Astrocyte (in vitro differentiated cells and primary cell): ENCODE results near the gene ANKDD1A. TPM values are rescaled to one million over a fixed set of nuclear protein-coding genes. Genes with fewer than 3 reads are reported as not detected.

Experiments
- DNase-seq: peaks from one replicate; pipeline ENCODE4 v3.0.0-alpha.2; 2010; ENCODE audit warnings: low read depth
- FAIRE-seq: peaks from 2 replicates; lab custom pipeline; 2011; peaks lifted over from hg19 to GRCh38; lab: Jason Lieb, UNC
- H2AFZ ChIP-seq: 2 replicates; pipeline ENCODE4 v1.6.0; 2012; ENCODE audit warnings: low read depth, low read length, inconsistent platforms
- H3K27ac ChIP-seq: 2 replicates; pipeline ENCODE4 v1.5.1; 2011; ENCODE audit warnings: low read depth, low read length, inconsistent platforms
- H3K27me3 ChIP-seq: 2 replicates; pipeline ENCODE4 v1.6.0; 2011; ENCODE audit warnings: low read length, inconsistent platforms; ENCODE audit not compliant: insufficient read depth
- H3K36me3 ChIP-seq: 2 replicates; pipeline ENCODE4 v1.5.1; 2011; ENCODE audit warnings: low read length, inconsistent platforms; ENCODE audit not compliant: insufficient read depth
- H3K4me1 ChIP-seq: 2 replicates; pipeline ENCODE4 v1.5.1; 2011; ENCODE audit warnings: low read length, inconsistent platforms; ENCODE audit not compliant: insufficient read depth
- H3K4me2 ChIP-seq: 2 replicates; pipeline ENCODE4 v1.6.0; 2012; ENCODE audit warnings: low read length, inconsistent platforms
- H3K4me3 ChIP-seq: 2 replicates; pipeline ENCODE4 v1.5.1; 2011; ENCODE audit warnings: low read depth, mild to moderate bottlenecking, low read length, inconsistent platforms; ENCODE audit not compliant: insufficient read depth
- H3K79me2 ChIP-seq: 2 replicates; pipeline ENCODE4 v1.6.0; 2012; ENCODE audit warnings: mild to moderate bottlenecking, low read length, inconsistent platforms; ENCODE audit not compliant: insufficient read depth
- H3K9ac ChIP-seq: 2 replicates; pipeline ENCODE4 v1.6.0; 2012; ENCODE audit warnings: mild to moderate bottlenecking, low read length, inconsistent platforms
- H3K9me3 ChIP-seq: 2 replicates; pipeline ENCODE4 v1.5.1; 2012; ENCODE audit warnings: low read depth, mild to moderate bottlenecking, low read length, inconsistent platforms; ENCODE audit not compliant: insufficient read depth
- H4K20me1 ChIP-seq: 2 replicates; pipeline ENCODE4 v1.6.0; 2012; ENCODE audit warnings: low read length, inconsistent platforms; ENCODE audit not compliant: insufficient read depth
- H3K27ac Mint-ChIP-seq: one replicate; pipeline ENCODE4 v1.8.0; 2021; ENCODE audit warnings: mild to moderate bottlenecking, mixed read lengths; ENCODE audit not compliant: unreplicated experiment
- H3K27me3 Mint-ChIP-seq: one replicate; pipeline ENCODE4 v1.8.0; 2021; ENCODE audit warnings: low read depth, mixed read lengths; ENCODE audit not compliant: unreplicated experiment
- H3K36me3 Mint-ChIP-seq: one replicate; pipeline ENCODE4 v1.8.0; 2021; ENCODE audit warnings: low read depth, mixed read lengths; ENCODE audit not compliant: unreplicated experiment
- H3K4me1 Mint-ChIP-seq: one replicate; pipeline ENCODE4 v1.8.0; 2021; ENCODE audit warnings: low read depth, mixed read lengths; ENCODE audit not compliant: unreplicated experiment
- H3K4me3 Mint-ChIP-seq: one replicate; pipeline ENCODE4 v1.8.0; 2021; ENCODE audit warnings: mild to moderate bottlenecking, moderate library complexity, mixed read lengths; ENCODE audit not compliant: unreplicated experiment
- H3K9me3 Mint-ChIP-seq: one replicate; pipeline ENCODE4 v1.8.0; 2021; ENCODE audit warnings: mild to moderate bottlenecking, mixed read lengths; ENCODE audit not compliant: unreplicated experiment
- EZH2 ChIP-seq: IDR thresholded peaks from 2 replicates; pipeline ENCODE4 v1.6.1; 2012; ENCODE audit warnings: mild to moderate bottlenecking, low read length, inconsistent platforms; ENCODE audit not compliant: insufficient read depth
- total RNA-seq: library from RNA; stranded (reverse); gene quantifications from 2 replicates; pipeline ENCODE4 v1.2.1, GENCODE V29; 2021
- TF ChIP-seq, protein P1 (sequence below): IDR thresholded peaks from 2 replicates; pipeline ENCODE4 v1.5.1; 2011; ENCODE audit warnings: low read depth, mild to moderate bottlenecking, inconsistent platforms, low read length, moderate library complexity; ENCODE audit not compliant: insufficient read depth

Gene ANKDD1A
- total RNA-seq, 1 donor from 2014 or later: 1.6 TPM

DNA sequence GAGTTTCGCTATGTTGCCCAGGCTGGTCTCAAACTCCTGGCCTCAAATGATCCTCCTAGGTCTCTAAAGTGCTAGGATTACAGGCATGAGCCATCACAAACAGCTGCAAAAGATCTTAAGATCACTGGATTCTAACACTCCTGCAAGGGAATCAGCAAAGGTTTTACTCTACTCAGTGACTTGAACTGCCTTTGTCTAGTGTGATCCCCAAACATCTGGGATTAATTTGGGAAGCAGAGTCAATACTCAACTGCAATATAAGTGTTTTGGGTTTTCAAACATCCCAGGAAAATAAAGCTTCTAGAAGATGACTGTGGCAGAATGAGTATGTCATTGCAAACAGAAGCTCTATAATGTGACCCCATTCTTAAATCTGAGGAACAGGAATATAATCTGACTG is 70.8 kb downstream of the ANKDD1A start:
- H3K79me2 ChIP-seq: peaks cover 19% of the 10 kb centered on the region
- no peaks in the 10 kb centered on the region for H3K27me3 ChIP-seq
- no peaks in the 10 kb centered on the region for H3K4me1 ChIP-seq
- Mint-ChIP-seq H3K36me3 (peaks cover 6% of the 10 kb centered on the region), H3K9me3 (no peaks in the 10 kb centered on the region), H3K4me3 (no peak overlapping the region), H3K4me1 (peaks cover 7% of the 10 kb centered on the region), H3K27me3 (no peaks in the 10 kb centered on the region), H3K27ac (no peak overlapping the region)
- no peaks in the 10 kb centered on the region for H3K9me3 ChIP-seq
- no peak overlapping the region for H2AFZ ChIP-seq
- H4K20me1 ChIP-seq: peaks cover 39% of the 10 kb centered on the region
- H3K36me3 ChIP-seq: peaks cover 7% of the 10 kb centered on the region
- H3K4me2 ChIP-seq: no peak overlapping the region
- H3K4me3 ChIP-seq: no peak overlapping the region
- H3K27ac ChIP-seq: no peak overlapping the region
- H3K9ac ChIP-seq: no peak overlapping the region
- FAIRE-seq (no peak), DNase-seq (no peak)
- no peak for TF ChIP-seq EZH2
- TF ChIP-seq, protein P1, sequence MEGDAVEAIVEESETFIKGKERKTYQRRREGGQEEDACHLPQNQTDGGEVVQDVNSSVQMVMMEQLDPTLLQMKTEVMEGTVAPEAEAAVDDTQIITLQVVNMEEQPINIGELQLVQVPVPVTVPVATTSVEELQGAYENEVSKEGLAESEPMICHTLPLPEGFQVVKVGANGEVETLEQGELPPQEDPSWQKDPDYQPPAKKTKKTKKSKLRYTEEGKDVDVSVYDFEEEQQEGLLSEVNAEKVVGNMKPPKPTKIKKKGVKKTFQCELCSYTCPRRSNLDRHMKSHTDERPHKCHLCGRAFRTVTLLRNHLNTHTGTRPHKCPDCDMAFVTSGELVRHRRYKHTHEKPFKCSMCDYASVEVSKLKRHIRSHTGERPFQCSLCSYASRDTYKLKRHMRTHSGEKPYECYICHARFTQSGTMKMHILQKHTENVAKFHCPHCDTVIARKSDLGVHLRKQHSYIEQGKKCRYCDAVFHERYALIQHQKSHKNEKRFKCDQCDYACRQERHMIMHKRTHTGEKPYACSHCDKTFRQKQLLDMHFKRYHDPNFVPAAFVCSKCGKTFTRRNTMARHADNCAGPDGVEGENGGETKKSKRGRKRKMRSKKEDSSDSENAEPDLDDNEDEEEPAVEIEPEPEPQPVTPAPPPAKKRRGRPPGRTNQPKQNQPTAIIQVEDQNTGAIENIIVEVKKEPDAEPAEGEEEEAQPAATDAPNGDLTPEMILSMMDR: no peak

DNA sequence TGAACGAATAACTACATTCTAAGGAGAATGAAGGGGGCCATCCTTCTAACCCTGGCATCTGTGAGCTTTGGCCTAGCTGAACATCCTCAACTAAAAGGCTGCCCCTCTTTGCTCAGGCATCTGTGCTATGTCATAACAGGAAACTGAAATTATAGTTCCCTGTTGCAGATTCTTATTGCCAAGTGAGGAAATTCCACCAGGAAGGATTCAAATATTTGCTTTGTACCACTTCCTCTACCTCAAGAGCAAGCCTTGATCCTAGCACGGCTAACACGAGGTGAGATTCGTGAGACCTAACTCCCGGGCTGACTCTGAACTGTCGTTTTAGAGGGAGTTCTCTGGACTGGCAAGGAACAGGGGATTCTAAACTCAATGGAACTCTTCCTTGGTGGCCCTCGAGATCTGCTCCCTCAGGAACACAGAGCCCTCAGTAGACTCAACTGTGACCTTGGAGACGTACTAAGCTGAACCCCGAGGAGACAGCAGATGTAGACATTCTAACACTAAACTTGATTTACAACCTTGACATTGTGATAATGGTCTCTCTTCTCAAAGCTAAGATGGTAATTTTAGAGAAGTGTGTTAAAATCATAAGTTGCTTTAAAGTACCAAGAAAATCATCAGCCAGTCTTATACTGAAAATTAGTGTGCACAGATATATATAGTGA is 73.8 kb downstream of the ANKDD1A start:
- DNase-seq: no peak
- H2AFZ ChIP-seq: no peak overlapping the region
- H3K36me3 Mint-ChIP-seq: peaks cover 2% of the 10 kb centered on the region
- H3K27me3 ChIP-seq: no peaks in the 10 kb centered on the region
- H3K27ac ChIP-seq: no peak overlapping the region
- H3K9ac ChIP-seq: no peak overlapping the region
- H3K36me3 ChIP-seq: peaks cover 3% of the 10 kb centered on the region
- H3K9me3 ChIP-seq: no peaks in the 10 kb centered on the region
- peaks cover 40% of the 10 kb centered on the region for H3K79me2 ChIP-seq
- no peak overlapping the region for H3K4me3 ChIP-seq
- no peak overlapping the region for H3K4me2 ChIP-seq
- no peaks in the 10 kb centered on the region for H3K4me1 ChIP-seq
- TF ChIP-seq, protein P1: no peak
- TF ChIP-seq EZH2: no peak
- no peak overlapping the region for H3K4me3 Mint-ChIP-seq
- H3K27me3 Mint-ChIP-seq: no peaks in the 10 kb centered on the region
- no peak for FAIRE-seq
- H4K20me1 ChIP-seq: peaks cover 36% of the 10 kb centered on the region
- no peaks in the 10 kb centered on the region for H3K9me3 Mint-ChIP-seq
- H3K4me1 Mint-ChIP-seq: peaks cover 11% of the 10 kb centered on the region
- no peak overlapping the region for H3K27ac Mint-ChIP-seq

DNA sequence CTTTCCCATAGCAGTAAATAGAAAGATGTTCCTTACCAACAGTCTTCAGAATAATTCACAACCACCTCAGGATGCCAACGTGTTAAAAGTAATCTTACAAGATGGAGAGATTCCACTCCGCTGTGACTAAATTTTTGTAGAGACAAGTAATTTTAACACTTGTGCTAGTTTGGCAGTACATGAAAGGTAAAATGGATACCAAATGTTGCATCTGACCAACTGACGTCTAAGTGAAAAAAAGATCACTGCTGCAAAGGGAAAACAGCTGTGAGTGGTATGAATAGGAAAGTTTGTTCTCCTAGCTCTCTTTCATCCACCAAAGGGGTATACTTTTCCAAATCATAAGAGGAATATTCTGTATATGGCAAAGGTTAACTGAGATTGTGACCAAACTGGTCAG is 75.4 kb downstream of the ANKDD1A start:
- Histone ChIP-seq H3K79me2 (peaks cover 40% of the 10 kb centered on the region), H3K4me1 (no peaks in the 10 kb centered on the region), H2AFZ (no peak overlapping the region), H3K27ac (no peak overlapping the region), H3K9me3 (no peaks in the 10 kb centered on the region), H3K9ac (no peak overlapping the region), H3K4me2 (no peak overlapping the region), H4K20me1 (peaks cover 32% of the 10 kb centered on the region), H3K4me3 (no peak overlapping the region), H3K27me3 (no peaks in the 10 kb centered on the region), H3K36me3 (peaks cover 3% of the 10 kb centered on the region)
- no peaks in the 10 kb centered on the region for H3K9me3 Mint-ChIP-seq
- H3K4me3 Mint-ChIP-seq: no peak overlapping the region
- no peak for DNase-seq
- H3K27me3 Mint-ChIP-seq: no peaks in the 10 kb centered on the region
- peaks cover 2% of the 10 kb centered on the region for H3K36me3 Mint-ChIP-seq
- FAIRE-seq: no peak
- TF ChIP-seq EZH2: no peak
- TF ChIP-seq, protein P1: no peak
- peaks cover 11% of the 10 kb centered on the region for H3K4me1 Mint-ChIP-seq
- no peak overlapping the region for H3K27ac Mint-ChIP-seq
